A549 (cell line): Measurements from ENCODE around the gene CMPK1. TPM values are rescaled to one million over a fixed set of nuclear protein-coding genes. Genes with fewer than 3 reads are reported as not detected.

ENCODE experiments used
- ATAC-seq, 2 experiments: fragments of 200-7000 bp in 1 of 2; fragments of >200 bp in 1 of 2; cut with Nextera tagmentation in 1 of 2; cut with Tn5 transposase in 1 of 2; 3 replicates each; pipeline versions ENCODE4 v1.8.0 to v1.9.1; 2018 to 2020; ENCODE audit warnings: mild to moderate bottlenecking in 1 of 2, moderate library complexity in 1 of 2
- CTCF ChIA-PET: fragments of 300-600 bp; sonication (Branson Sonifier 250); formaldehyde crosslinking; extraction: SDS; loops from one replicate; lab custom pipeline; 2021; ENCODE audit warnings: antibody characterized with exemption, inconsistent platforms; lab: Yijun Ruan, JAX
- POLR2A ChIA-PET: fragments of 350-600 bp; formaldehyde crosslinking; extraction: SDS; loops from one replicate; lab custom pipeline; 2021; ENCODE audit warnings: antibody characterized with exemption, inconsistent platforms; lab: Yijun Ruan, JAX
- DNase-seq, 2 experiments: peaks; one replicate each; pipeline versions ENCODE4 v3.0.0 to v3.0.0-alpha.2; 2011 to 2016; ENCODE audit warnings: low read depth in 1 of 2, low spot score in 1 of 2
- FAIRE-seq: peaks from 2 replicates; lab custom pipeline; 2011; peaks lifted over from hg19 to GRCh38; lab: Jason Lieb, UNC
- H3K27ac ChIP-seq, 2 experiments: fragments of >200 bp; sonication (Bioruptor Twin); formaldehyde crosslinking; 3 replicates each; pipeline ENCODE4 v1.5.1; 2016 to 2017
- H3K4me1 ChIP-seq: fragments of >200 bp; sonication (Bioruptor Twin); formaldehyde crosslinking; 3 replicates; pipeline ENCODE4 v1.6.1; 2016
- H3K4me2 ChIP-seq: fragments of >200 bp; sonication (Bioruptor Twin); formaldehyde crosslinking; 3 replicates; pipeline ENCODE4 v1.6.1; 2016
- H3K4me3 ChIP-seq: fragments of >200 bp; sonication (Bioruptor Twin); formaldehyde crosslinking; 3 replicates; pipeline ENCODE4 v1.5.1; 2016
- H3K9me3 ChIP-seq: fragments of >200 bp; sonication (Bioruptor Twin); formaldehyde crosslinking; 3 replicates; pipeline ENCODE4 v1.6.1; 2016
- ATOH8 ChIP-seq: fragments of 250-450 bp; sonication (Bioruptor Pico); IDR thresholded peaks from 2 replicates; pipeline ENCODE4 v1.5.0; 2020; ENCODE audit warnings: low read depth, mild to moderate bottlenecking, moderate library complexity
- BCL3 ChIP-seq: fragments of >200 bp; sonication (Bioruptor Twin); formaldehyde crosslinking; IDR thresholded peaks from 3 replicates; pipeline ENCODE4 v1.6.1; 2016
- BHLHE40 ChIP-seq: IDR thresholded peaks from 2 replicates; pipeline ENCODE4 v1.6.1; 2012; ENCODE audit warnings: low read depth, low read length, inconsistent platforms
- EHF ChIP-seq: fragments of 250-450 bp; sonication (Bioruptor Pico); IDR thresholded peaks from 2 replicates; pipeline ENCODE4 v1.5.0; 2020; ENCODE audit warnings: mild to moderate bottlenecking
- EHMT2 ChIP-seq: fragments of 200-600 bp; sonication (generic); IDR thresholded peaks from 2 replicates; pipeline ENCODE4 v1.6.1; 2016; ENCODE audit warnings: antibody characterized with exemption, low read depth, mild to moderate bottlenecking, moderate library complexity
- HDAC2 ChIP-seq: fragments of 200-600 bp; sonication (generic); IDR thresholded peaks from 2 replicates; pipeline ENCODE4 v1.6.1; 2016
- KDM5A ChIP-seq: fragments of 200-600 bp; sonication (generic); IDR thresholded peaks from 2 replicates; pipeline ENCODE4 v1.6.1; 2016; ENCODE audit warnings: antibody characterized with exemption, mild to moderate bottlenecking
- NFE2L2 ChIP-seq: fragments of 150-350 bp; conservative IDR thresholded peaks from 2 replicates; pipeline ENCODE4 v1.6.1; 2014; ENCODE audit warnings: low read length
- NPAS2 ChIP-seq: fragments of 250-450 bp; sonication (Bioruptor Pico); IDR thresholded peaks from 2 replicates; pipeline ENCODE4 v1.8.0; 2022; ENCODE audit warnings: mild to moderate bottlenecking, moderate library complexity, borderline replicate concordance
- NR3C1 ChIP-seq: fragments of >200 bp; sonication (Bioruptor Twin); formaldehyde crosslinking; IDR thresholded peaks from 3 replicates; pipeline ENCODE4 v1.6.1; 2017
- PBX3 ChIP-seq: IDR thresholded peaks from 2 replicates; pipeline ENCODE4 v1.6.1; 2012
- PHF8 ChIP-seq: fragments of 200-600 bp; sonication (generic); IDR thresholded peaks from 2 replicates; pipeline ENCODE4 v1.6.1; 2016; ENCODE audit warnings: low read depth, mild to moderate bottlenecking, antibody characterized with exemption, moderate library complexity, borderline replicate concordance
- POLR2AphosphoS2 ChIP-seq: conservative IDR thresholded peaks from 2 replicates; pipeline ENCODE4 v1.6.1; 2012; ENCODE audit warnings: low read length, improper control_type of control experiment, inconsistent platforms
- REST ChIP-seq: fragments of 200-600 bp; sonication (generic); IDR thresholded peaks from 2 replicates; pipeline ENCODE4 v1.6.1; 2016; ENCODE audit warnings: antibody characterized with exemption, mild to moderate bottlenecking, moderate library complexity
- SMC3 ChIP-seq: fragments of >200 bp; sonication (Bioruptor Twin); formaldehyde crosslinking; IDR thresholded peaks from 3 replicates; pipeline ENCODE4 v1.6.1; 2018; ENCODE audit warnings: inconsistent platforms
- SREBF2 ChIP-seq: fragments of 450-650 bp; IDR thresholded peaks from 2 replicates; pipeline ENCODE4 v1.6.1; 2014; ENCODE audit warnings: mild to moderate bottlenecking, moderate library complexity
- TFCP2L1 ChIP-seq: fragments of 250-450 bp; sonication (Bioruptor Pico); IDR thresholded peaks from 2 replicates; pipeline ENCODE4 v1.5.0; 2021; ENCODE audit warnings: mild to moderate bottlenecking
- TP53 ChIP-seq: fragments of 250-450 bp; sonication (Bioruptor Pico); IDR thresholded peaks from 2 replicates; pipeline ENCODE4 v1.5.0; 2021; ENCODE audit warnings: mild to moderate bottlenecking, moderate library complexity
- ZFP36 ChIP-seq: fragments of 450-650 bp; IDR thresholded peaks from 2 replicates; pipeline ENCODE4 v1.6.1; 2014; ENCODE audit warnings: borderline replicate concordance; ENCODE audit not compliant: partially characterized antibody
- ZNF302 ChIP-seq: fragments of 250-450 bp; sonication (Bioruptor Pico); IDR thresholded peaks from 2 replicates; pipeline ENCODE4 v1.9.0; 2021; ENCODE audit warnings: inconsistent platforms, mild to moderate bottlenecking, moderate library complexity
- ZSCAN20 ChIP-seq: fragments of 250-450 bp; sonication (Bioruptor Pico); IDR thresholded peaks from 2 replicates; pipeline ENCODE4 v1.8.0; 2022; ENCODE audit warnings: mild to moderate bottlenecking, moderate library complexity
- WGBS: methylation state at CpG from one replicate; pipeline ENCODE4 v1.1.6; 2017; ENCODE audit errors: missing lambda C conversion rate; 5-methylcytosine and 5-hydroxymethylcytosine counted together
- polyA plus RNA-seq, 4 experiments: library from polyadenylated mRNA; depleted of rRNA in 3 of 4; stranded (reverse); fragments of >200 nt; fragmentation: RNase III in 1 of 4; extraction: RNeasy Plus Mini Kit Qiagen cat#74134 plus additional on column Dnase treatment in 1 of 4; gene quantifications; 2 replicates in 3 of 4; 3 replicates in 1 of 4; pipeline ENCODE4 v1.2.3, GENCODE V29; 2011 to 2017

Gene CMPK1
- polyA plus RNA-seq, 2 of the 4 experiments (the other 2 are of a cell fraction): 89.3 to 103 TPM

- ATAC-seq: no peak
- POLR2A ChIA-PET: no interaction called here
- H3K4me2 ChIP-seq: no peak overlapping the region
- CTCF ChIA-PET: interaction anchor here (0.8 to 1.5 kb wide), 3 partner anchors 9 to 30 kb away, joined by 3 to 5 read pairs (median 5); no protein-coding TSS in a partner anchor
- H3K4me3 ChIP-seq: no peak overlapping the region
- H3K27ac ChIP-seq: no peak overlapping the region
- DNase-seq: no peak
- TF ChIP-seq PBX3: no peak
- no peak for TF ChIP-seq SREBF2
- 76% methylated on average over 4 of the region's 4 CpGs for WGBS
- H3K4me1 ChIP-seq: no peaks in the 10 kb centered on the region
- no peaks in the 10 kb centered on the region for H3K9me3 ChIP-seq
- no peak for FAIRE-seq
Measured at GRCh38 chr1:47402591-47402990, 69.0 kb downstream of the CMPK1 start.

GRCh38 chr1:47403321-47403910 is 69.8 kb downstream of the CMPK1 start:
- Histone ChIP-seq H3K27ac (no peak overlapping the region), H3K4me3 (no peak overlapping the region), H3K9me3 (no peaks in the 10 kb centered on the region), H3K4me1 (no peaks in the 10 kb centered on the region), H3K4me2 (no peak overlapping the region)
- CTCF ChIA-PET: interaction anchor here (1.2 to 1.5 kb wide), 2 partner anchors 10 to 29 kb away, joined by 3 to 5 read pairs; no protein-coding TSS in a partner anchor
- POLR2A ChIA-PET: no interaction called here
- no peak for ATAC-seq
- no peak for FAIRE-seq
- TF ChIP-seq PBX3: no peak
- no peak for TF ChIP-seq BCL3
- TF ChIP-seq SMC3: no peak
- TF ChIP-seq EHF: no peak
- TF ChIP-seq NPAS2: no peak
- TF ChIP-seq KDM5A: no peak
- TF ChIP-seq PHF8: no peak
- TF ChIP-seq TP53 (CRISPR knock-in tag): no peak
- TF ChIP-seq ZFP36: no peak
- no peak for TF ChIP-seq POLR2AphosphoS2
- no peak for TF ChIP-seq ATOH8 (CRISPR knock-in tag)
- TF ChIP-seq HDAC2: no peak
- TF ChIP-seq REST: no peak
- TF ChIP-seq EHMT2: no peak
- no peak for TF ChIP-seq NFE2L2
- no peak for TF ChIP-seq NR3C1
- no peak for TF ChIP-seq TFCP2L1 (CRISPR knock-in tag)
- no peak for TF ChIP-seq ZNF302 (CRISPR knock-in tag)
- TF ChIP-seq ZSCAN20 (CRISPR knock-in tag): no peak
- no peak for TF ChIP-seq BHLHE40
- DNase-seq: no peak
- 73% methylated on average over 4 of the region's 4 CpGs for WGBS
